Left lobe of liver (tissue), 2 donors: ENCODE measurements around the gene MAPK12. TPM values are rescaled to one million over a fixed set of nuclear protein-coding genes. Genes with fewer than 3 reads are reported as not detected.
A peak's percentile ranks its signal among the peaks of the same experiment; 100 is the strongest.

Source experiments
- ATAC-seq: fragments of 200-7000 bp; cut with Tn5 transposase; one replicate; pipeline ENCODE4 v1.9.1; 2020; ENCODE audit warnings: mild to moderate bottlenecking, moderate library complexity
- DNase-seq: peaks from one replicate; pipeline ENCODE4 v3.0.0-alpha.2; 2020; ENCODE audit warnings: low spot score
- total RNA-seq: library from RNA; stranded (reverse); gene quantifications from one replicate; pipeline ENCODE4 v1.2.1, GENCODE V29; 2021
- donor health status: DM: no; HTN: no; CAD: no; lungs with moderate emphysema.
- donor health status: DM: no; HTN: yes; CAD: no.

The MAPK12 gene
- total RNA-seq, 1 donor from 2014 or later, result 5.0 TPM

GRCh38 chr22:50217543-50218152 lies 43.8 kb downstream of the MAPK12 start:
- ATAC-seq, result no peak
- no peak for DNase-seq

- DNase-seq, result peak; percentile 63
- ATAC-seq, result no peak
Observed at GRCh38 chr22:50216684-50217520, 44.6 kb downstream of the MAPK12 start.

- DNase-seq, result no peak
- no peak for ATAC-seq
Observed at GRCh38 chr22:50216055-50216683, 45.3 kb downstream of the MAPK12 start.

- no peak for ATAC-seq
- DNase-seq, result peak; percentile 58
Observed at GRCh38 chr22:50215297-50216054, 46.0 kb downstream of the MAPK12 start.

GRCh38 chr22:50213263-50213662 lies 48.2 kb downstream of the MAPK12 start:
- ATAC-seq (no peak), DNase-seq (no peak)

- DNase-seq (no peak), ATAC-seq (no peak)
Observed at GRCh38 chr22:50211147-50211546, 50.3 kb downstream of the MAPK12 start.

- DNase-seq (no peak), ATAC-seq (no peak)
Observed at GRCh38 chr22:50210378-50211139, 50.9 kb downstream of the MAPK12 start.

GRCh38 chr22:50209893-50210292 lies 51.6 kb downstream of the MAPK12 start:
- ATAC-seq, result peak; percentile 12
- peak; percentile 62 for DNase-seq

- ATAC-seq, result no peak
Observed at GRCh38 chr22:50208939-50209892, 52.3 kb downstream of the MAPK12 start.

GRCh38 chr22:50208430-50208938 lies 53.0 kb downstream of the MAPK12 start:
- DNase-seq, result no peak
- ATAC-seq, result no peak

More at GRCh38 chr22:50208939-50209892, 52.3 kb downstream of the MAPK12 start:
- no peak for DNase-seq

GRCh38 chr22:50207383-50208140 lies 53.9 kb downstream of the MAPK12 start:
- ATAC-seq, result no peak
- DNase-seq, result no peak

- DNase-seq (peak; percentile 96), ATAC-seq (peak; percentile 63)
Observed at GRCh38 chr22:50206599-50206998, 54.9 kb downstream of the MAPK12 start.

GRCh38 chr22:50205781-50206569 lies 55.5 kb downstream of the MAPK12 start:
- peak; percentile 94 for DNase-seq
- ATAC-seq, result peak; percentile 55

GRCh38 chr22:50204998-50205397 lies 56.5 kb downstream of the MAPK12 start:
- DNase-seq, result peak; percentile 89
- peak; percentile 39 for ATAC-seq

- ATAC-seq (no peak), DNase-seq (no peak)
Observed at GRCh38 chr22:50204571-50204970, 56.9 kb downstream of the MAPK12 start.

- DNase-seq (no peak), ATAC-seq (no peak)
Observed at GRCh38 chr22:50203288-50203687, 58.2 kb downstream of the MAPK12 start.
